IMR-90 (cell line): ENCODE results near the gene SLTM. TPM values are rescaled to one million over a fixed set of nuclear protein-coding genes. Genes with fewer than 3 reads are reported as not detected.

Experiments
- ATAC-seq: fragments of 200-7000 bp; cut with Tn5 transposase; 2 replicates; pipeline ENCODE4 v1.9.1; 2020; ENCODE audit warnings: low read depth, mild to moderate bottlenecking, moderate library complexity
- BruUV-seq: library from RNA; stranded (reverse); fragments of 400-500 nt; replicated peaks from 2 replicates; lab custom pipeline; 2021; lab: Mats Ljungman, UMichigan
- CTCF ChIA-PET: fragments of 300-600 bp; formaldehyde crosslinking; extraction: SDS; loops from one replicate; lab custom pipeline; 2021; ENCODE audit warnings: antibody characterized with exemption; lab: Yijun Ruan, JAX
- POLR2A ChIA-PET: fragments of 300-600 bp; sonication (Branson Sonifier 250); formaldehyde crosslinking; loops from one replicate; lab custom pipeline; 2022; ENCODE audit warnings: antibody characterized with exemption; ENCODE audit not compliant: unreplicated experiment; lab: Charles Lee
- DNase-seq: peaks from one replicate; pipeline ENCODE4 v3.0.0; 2013
- H2AFZ ChIP-seq: replicated peaks from 2 replicates; pipeline ENCODE3; 2013; ENCODE audit warnings: low read length, mild to moderate bottlenecking; ENCODE audit not compliant: poor library complexity
- H2AK5ac ChIP-seq: 2 replicates; pipeline ENCODE4 v1.6.1; 2013; ENCODE audit warnings: low read depth, low read length, inconsistent platforms
- H2AK9ac ChIP-seq: replicated peaks from 2 replicates; pipeline ENCODE3; 2013; ENCODE audit warnings: mild to moderate bottlenecking, low read depth, low read length, moderate library complexity; ENCODE audit not compliant: poor library complexity
- H2BK120ac ChIP-seq: 2 replicates; pipeline ENCODE4 v1.6.1; 2013; ENCODE audit warnings: low read depth, low read length, inconsistent platforms
- H2BK15ac ChIP-seq: 3 replicates; pipeline ENCODE4 v1.6.1; 2013; ENCODE audit warnings: low read depth, low read length, inconsistent platforms
- H2BK20ac ChIP-seq: 2 replicates; pipeline ENCODE4 v1.6.1; 2013; ENCODE audit warnings: low read depth, mild to moderate bottlenecking, inconsistent platforms, low read length, moderate library complexity
- H2BK5ac ChIP-seq: 2 replicates; pipeline ENCODE4 v1.6.1; 2013; ENCODE audit warnings: mild to moderate bottlenecking, low read depth, low read length, inconsistent platforms; ENCODE audit not compliant: poor library complexity, severe bottlenecking
- H3K14ac ChIP-seq: replicated peaks from 2 replicates; pipeline ENCODE4 v1.6.1; 2013; ENCODE audit warnings: low read depth, low read length, inconsistent platforms
- H3K18ac ChIP-seq: 2 replicates; pipeline ENCODE4 v1.6.1; 2013; ENCODE audit warnings: low read depth, low read length, control low read depth
- H3K23ac ChIP-seq: 2 replicates; pipeline ENCODE4 v1.6.1; 2013; ENCODE audit warnings: low read depth, low read length, inconsistent platforms
- H3K27ac ChIP-seq: 2 replicates; pipeline ENCODE4 v1.5.1; 2013; ENCODE audit warnings: mild to moderate bottlenecking, control low read depth, low read length; ENCODE audit not compliant: insufficient read depth
- H3K27me3 ChIP-seq: 2 replicates; pipeline ENCODE4 v1.6.1; 2013; ENCODE audit warnings: low read length; ENCODE audit not compliant: control insufficient read depth, insufficient read depth
- H3K36me3 ChIP-seq: 2 replicates; pipeline ENCODE4 v1.6.1; 2013; ENCODE audit warnings: low read length, mixed read lengths; ENCODE audit not compliant: control insufficient read depth, insufficient read depth
- H3K4ac ChIP-seq: 2 replicates; pipeline ENCODE4 v1.6.1; 2013; ENCODE audit warnings: low read depth, low read length, inconsistent platforms
- H3K4me1 ChIP-seq: 2 replicates; pipeline ENCODE4 v1.6.1; 2013; ENCODE audit warnings: low read length, mixed read lengths; ENCODE audit not compliant: control insufficient read depth, insufficient read depth
- H3K4me2 ChIP-seq: 2 replicates; pipeline ENCODE4 v1.6.1; 2013; ENCODE audit warnings: low read depth, mild to moderate bottlenecking, control low read depth, low read length, moderate library complexity
- H3K4me3 ChIP-seq: 2 replicates; pipeline ENCODE4 v1.5.1; 2013; ENCODE audit warnings: low read depth, mild to moderate bottlenecking, control low read depth, low read length, moderate library complexity; ENCODE audit not compliant: insufficient read depth
- H3K56ac ChIP-seq: 2 replicates; pipeline ENCODE4 v1.6.1; 2013; ENCODE audit warnings: low read length, inconsistent platforms; ENCODE audit not compliant: insufficient read depth; ENCODE audit errors: extremely low read depth
- H3K79me1 ChIP-seq, 2 experiments: 2 replicates each; pipeline ENCODE4 v1.6.1; 2013; ENCODE audit warnings: low read length in 2 of 2, inconsistent platforms in 1 of 2, low read depth in 1 of 2
- H3K9ac ChIP-seq: 2 replicates; pipeline ENCODE4 v1.6.1; 2013; ENCODE audit warnings: low read depth, low read length, control low read depth
- H3K9me1 ChIP-seq: 2 replicates; pipeline ENCODE4 v1.6.1; 2013; ENCODE audit warnings: low read length, inconsistent platforms; ENCODE audit not compliant: insufficient read depth
- H3K9me3 ChIP-seq: 2 replicates; pipeline ENCODE4 v1.6.1; 2013; ENCODE audit warnings: low read length; ENCODE audit not compliant: control insufficient read depth, insufficient read depth
- H4K20me1 ChIP-seq: 2 replicates; pipeline ENCODE4 v1.6.1; 2013; ENCODE audit warnings: low read length, inconsistent platforms; ENCODE audit not compliant: insufficient read depth
- H4K5ac ChIP-seq: 2 replicates; pipeline ENCODE4 v1.6.1; 2013; ENCODE audit warnings: mild to moderate bottlenecking, low read depth, low read length, control low read depth
- H4K8ac ChIP-seq, 2 experiments: 2 replicates each; pipeline ENCODE4 v1.6.1; 2013; ENCODE audit warnings: low read depth in 2 of 2, low read length in 2 of 2, control low read depth in 1 of 2, inconsistent platforms in 1 of 2
- H4K91ac ChIP-seq: 2 replicates; pipeline ENCODE4 v1.6.1; 2013; ENCODE audit warnings: low read depth, low read length, inconsistent platforms; ENCODE audit not compliant: insufficient read depth
- BHLHE40 ChIP-seq: fragments of 150-350 bp; IDR thresholded peaks from 2 replicates; pipeline ENCODE4 v1.6.1; 2016; ENCODE audit warnings: mild to moderate bottlenecking, low read depth, low read length
- CEBPB ChIP-seq: IDR thresholded peaks from 2 replicates; pipeline ENCODE4 v1.6.1; 2012; ENCODE audit warnings: low read depth, low read length, improper control_type of control experiment
- CHD1 ChIP-seq: IDR thresholded peaks from 2 replicates; pipeline ENCODE4 v1.6.1; 2012; ENCODE audit warnings: low read depth, low read length, improper control_type of control experiment
- FOS ChIP-seq: fragments of 150-350 bp; IDR thresholded peaks from 2 replicates; pipeline ENCODE4 v1.6.1; 2016; ENCODE audit warnings: low read depth, low read length
- MAFK ChIP-seq: IDR thresholded peaks from 2 replicates; pipeline ENCODE4 v1.6.1; 2012; ENCODE audit warnings: low read depth, low read length, improper control_type of control experiment
- MAZ ChIP-seq: IDR thresholded peaks from 2 replicates; pipeline ENCODE4 v1.6.1; 2012; ENCODE audit warnings: low read depth, mild to moderate bottlenecking, low read length, improper control_type of control experiment, moderate library complexity, borderline replicate concordance
- MXI1 ChIP-seq: IDR thresholded peaks from 2 replicates; pipeline ENCODE4 v1.6.1; 2012; ENCODE audit warnings: low read depth, mild to moderate bottlenecking, low read length, moderate library complexity, borderline replicate concordance
- POLR2A ChIP-seq: IDR thresholded peaks from 2 replicates; pipeline ENCODE4 v1.6.1; 2012; ENCODE audit warnings: mild to moderate bottlenecking, low read depth, low read length
- RCOR1 ChIP-seq: IDR thresholded peaks from 2 replicates; pipeline ENCODE4 v1.6.1; 2012; ENCODE audit warnings: mild to moderate bottlenecking, low read length, improper control_type of control experiment; ENCODE audit not compliant: insufficient replicate concordance
- RFX5 ChIP-seq: IDR thresholded peaks from 2 replicates; pipeline ENCODE4 v1.8.0; 2012; ENCODE audit warnings: low read depth, mild to moderate bottlenecking, low read length, moderate library complexity
- SMC3 ChIP-seq: fragments of 150-350 bp; IDR thresholded peaks from 2 replicates; pipeline ENCODE4 v1.6.1; 2016; ENCODE audit warnings: low read depth, mild to moderate bottlenecking, antibody characterized with exemption, low read length, moderate library complexity
- USF2 ChIP-seq: fragments of 150-350 bp; IDR thresholded peaks from 2 replicates; pipeline ENCODE4 v1.6.1; 2017; ENCODE audit warnings: mild to moderate bottlenecking, antibody characterized with exemption, low read length, low read depth
- WGBS, 2 experiments: methylation state at CpG; one replicate each; pipeline versions ENCODE4 v1.1.5 to v1.1.7; 2013; ENCODE audit warnings: missing lambda C conversion rate in 2 of 2; ENCODE audit not compliant: insufficient read length in 1 of 2; ENCODE audit errors: extremely low coverage in 2 of 2; 5-methylcytosine and 5-hydroxymethylcytosine counted together
- dilution Hi-C: fragments of 300-500 bp; cut with HindIII; formaldehyde crosslinking; loops from one replicate; pipeline ENCODE4 v1.14.3; 2018; ENCODE audit warnings: low sequenced_read_pairs; ENCODE audit not compliant: unreplicated experiment
- in situ Hi-C: fragments of 300-500 bp; cut with MboI; formaldehyde crosslinking; loops from 3 replicates; pipeline ENCODE4 v1.14.3; 2019; ENCODE audit warnings: low sequenced_read_pairs, inconsistent platforms, mixed read lengths
- intact Hi-C: fragments of 100-400 bp; cut with micrococcal nuclease; formaldehyde crosslinking; loops from 2 replicates; pipeline ENCODE4 v1.10.0; 2022
- polyA plus RNA-seq, 3 experiments: library from polyadenylated mRNA; depleted of rRNA; stranded (reverse); fragments of >200 nt; gene quantifications; 2 replicates each; pipeline ENCODE4 v1.2.3, GENCODE V29; 2012; ENCODE audit warnings: low replicate concordance in 1 of 3
- total RNA-seq: library from RNA; depleted of rRNA; stranded (reverse); fragments of >200 nt; gene quantifications from 2 replicates; pipeline ENCODE4 v1.2.3, GENCODE V29; 2012

SLTM gene
- total and polyA plus RNA-seq, 2 of the 4 experiments (the other 2 are of a cell fraction): 36.0 to 57.6 TPM

- H2AK5ac ChIP-seq: no peak overlapping the region
- in situ Hi-C loops (no loop called here), dilution Hi-C loops (no loop called here), intact Hi-C loops (no loop called here)
- H3K27ac ChIP-seq: no peak overlapping the region
- ChIA-PET CTCF (no interaction called here), POLR2A (no interaction called here)
- no peak overlapping the region for H3K18ac ChIP-seq
- WGBS, 2 experiments: 100% methylated on average over 2 of the region's 7 CpGs; no CpG with 5 or more reads in 1 of the 2 experiments
- no peaks in the 10 kb centered on the region; the same call in 1 of the 2 replicates for H4K20me1 ChIP-seq
- no peak overlapping the region for H3K9ac ChIP-seq
- BruUV-seq: no TSS peak
- no peak for ATAC-seq
- H3K27me3 ChIP-seq: no peaks in the 10 kb centered on the region
- H3K9me1 ChIP-seq: no peaks in the 10 kb centered on the region
- no peak overlapping the region for H2AK9ac ChIP-seq
- no peak overlapping the region for H3K4ac ChIP-seq
- no peak overlapping the region for H2BK5ac ChIP-seq
- peaks cover 50% of the 10 kb centered on the region for H3K36me3 ChIP-seq
- no peak overlapping the region for H2BK15ac ChIP-seq
- no peak overlapping the region for H3K4me3 ChIP-seq
- H2BK20ac ChIP-seq: no peak overlapping the region
- no peak overlapping the region for H4K91ac ChIP-seq
- H2BK120ac ChIP-seq: no peak overlapping the region
- no peak overlapping the region for H2AFZ ChIP-seq
- no peak overlapping the region for H4K5ac ChIP-seq
- no peak overlapping the region for H3K23ac ChIP-seq
- H3K4me1 ChIP-seq: no peaks in the 10 kb centered on the region
- no peak overlapping the region for H4K8ac ChIP-seq
- no peak for DNase-seq
- no peak for TF ChIP-seq CHD1
- no peak for TF ChIP-seq CEBPB
- no peak for TF ChIP-seq MAZ
- TF ChIP-seq MXI1: no peak
- no peak for TF ChIP-seq MAFK
- TF ChIP-seq BHLHE40: no peak
- no peak for TF ChIP-seq RCOR1
- no peak for TF ChIP-seq POLR2A
- TF ChIP-seq RFX5: no peak
- no peak for TF ChIP-seq USF2
- no peak for TF ChIP-seq FOS
- TF ChIP-seq SMC3: no peak
- peaks cover 9 to 26% of the 10 kb centered on the region in 2 experiments; a peak in 3 of 4 replicates for H3K79me1 ChIP-seq
- H3K14ac ChIP-seq: no peak overlapping the region
- no peak overlapping the region for H3K56ac ChIP-seq
- no peaks in the 10 kb centered on the region for H3K9me3 ChIP-seq
- no peak overlapping the region for H3K4me2 ChIP-seq
Measured at GRCh38 chr15:58889363-58889762, 44.1 kb downstream of the SLTM start.
